Measurements from ENCODE around the gene ENO1.

DNA sequence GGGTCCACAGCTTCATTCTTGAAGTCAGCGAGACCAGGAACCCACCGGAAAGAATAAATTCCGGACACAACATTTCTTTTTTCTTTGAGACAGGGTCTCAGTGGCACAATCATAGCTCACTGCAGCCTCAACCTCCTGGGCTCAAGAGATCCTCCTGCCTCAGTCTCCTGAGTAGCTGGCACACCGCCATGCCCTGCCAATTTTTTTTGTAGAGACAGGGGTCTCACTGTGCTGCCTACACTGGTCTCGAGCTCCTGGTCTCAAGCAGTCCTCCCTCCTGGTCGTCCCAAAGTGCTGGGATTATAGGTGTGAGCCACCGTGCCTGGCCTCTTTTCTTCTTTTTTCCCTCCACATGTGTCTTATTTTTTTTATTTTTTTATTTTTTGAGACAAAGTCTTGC lies 20.6 kb upstream of the ENO1 start:
- no peak for TF ChIP-seq EGR1 (IDR thresholded peaks at IDR 0.05; ENCODE audit: low read depth in 2 of 2)
- TF ChIP-seq, protein P1, sequence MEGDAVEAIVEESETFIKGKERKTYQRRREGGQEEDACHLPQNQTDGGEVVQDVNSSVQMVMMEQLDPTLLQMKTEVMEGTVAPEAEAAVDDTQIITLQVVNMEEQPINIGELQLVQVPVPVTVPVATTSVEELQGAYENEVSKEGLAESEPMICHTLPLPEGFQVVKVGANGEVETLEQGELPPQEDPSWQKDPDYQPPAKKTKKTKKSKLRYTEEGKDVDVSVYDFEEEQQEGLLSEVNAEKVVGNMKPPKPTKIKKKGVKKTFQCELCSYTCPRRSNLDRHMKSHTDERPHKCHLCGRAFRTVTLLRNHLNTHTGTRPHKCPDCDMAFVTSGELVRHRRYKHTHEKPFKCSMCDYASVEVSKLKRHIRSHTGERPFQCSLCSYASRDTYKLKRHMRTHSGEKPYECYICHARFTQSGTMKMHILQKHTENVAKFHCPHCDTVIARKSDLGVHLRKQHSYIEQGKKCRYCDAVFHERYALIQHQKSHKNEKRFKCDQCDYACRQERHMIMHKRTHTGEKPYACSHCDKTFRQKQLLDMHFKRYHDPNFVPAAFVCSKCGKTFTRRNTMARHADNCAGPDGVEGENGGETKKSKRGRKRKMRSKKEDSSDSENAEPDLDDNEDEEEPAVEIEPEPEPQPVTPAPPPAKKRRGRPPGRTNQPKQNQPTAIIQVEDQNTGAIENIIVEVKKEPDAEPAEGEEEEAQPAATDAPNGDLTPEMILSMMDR (IDR thresholded peaks at IDR 0.05; ENCODE audit: low read depth, low read length, missing input control): no peak
- no peak for TF ChIP-seq YY1 (IDR thresholded peaks at IDR 0.05)
- TF ChIP-seq RAD21 (IDR thresholded peaks at IDR 0.05): no peak
- TF ChIP-seq, protein P2, sequence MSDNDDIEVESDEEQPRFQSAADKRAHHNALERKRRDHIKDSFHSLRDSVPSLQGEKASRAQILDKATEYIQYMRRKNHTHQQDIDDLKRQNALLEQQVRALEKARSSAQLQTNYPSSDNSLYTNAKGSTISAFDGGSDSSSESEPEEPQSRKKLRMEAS (IDR thresholded peaks at IDR 0.05): no peak
- TF ChIP-seq JUND (IDR thresholded peaks at IDR 0.05): no peak
- no peak for TF ChIP-seq HNF4G (IDR thresholded peaks at IDR 0.05)
- no peak for TF ChIP-seq NR2F2 (IDR thresholded peaks at IDR 0.05)
- TF ChIP-seq GABPA (IDR thresholded peaks at IDR 0.05 in 1 of 2, conservative IDR thresholded peaks at IDR 0.05 in 1 of 2): no peak
- no peak for TF ChIP-seq FOXA1 (IDR thresholded peaks at IDR 0.05)
- TF ChIP-seq, protein P3, sequence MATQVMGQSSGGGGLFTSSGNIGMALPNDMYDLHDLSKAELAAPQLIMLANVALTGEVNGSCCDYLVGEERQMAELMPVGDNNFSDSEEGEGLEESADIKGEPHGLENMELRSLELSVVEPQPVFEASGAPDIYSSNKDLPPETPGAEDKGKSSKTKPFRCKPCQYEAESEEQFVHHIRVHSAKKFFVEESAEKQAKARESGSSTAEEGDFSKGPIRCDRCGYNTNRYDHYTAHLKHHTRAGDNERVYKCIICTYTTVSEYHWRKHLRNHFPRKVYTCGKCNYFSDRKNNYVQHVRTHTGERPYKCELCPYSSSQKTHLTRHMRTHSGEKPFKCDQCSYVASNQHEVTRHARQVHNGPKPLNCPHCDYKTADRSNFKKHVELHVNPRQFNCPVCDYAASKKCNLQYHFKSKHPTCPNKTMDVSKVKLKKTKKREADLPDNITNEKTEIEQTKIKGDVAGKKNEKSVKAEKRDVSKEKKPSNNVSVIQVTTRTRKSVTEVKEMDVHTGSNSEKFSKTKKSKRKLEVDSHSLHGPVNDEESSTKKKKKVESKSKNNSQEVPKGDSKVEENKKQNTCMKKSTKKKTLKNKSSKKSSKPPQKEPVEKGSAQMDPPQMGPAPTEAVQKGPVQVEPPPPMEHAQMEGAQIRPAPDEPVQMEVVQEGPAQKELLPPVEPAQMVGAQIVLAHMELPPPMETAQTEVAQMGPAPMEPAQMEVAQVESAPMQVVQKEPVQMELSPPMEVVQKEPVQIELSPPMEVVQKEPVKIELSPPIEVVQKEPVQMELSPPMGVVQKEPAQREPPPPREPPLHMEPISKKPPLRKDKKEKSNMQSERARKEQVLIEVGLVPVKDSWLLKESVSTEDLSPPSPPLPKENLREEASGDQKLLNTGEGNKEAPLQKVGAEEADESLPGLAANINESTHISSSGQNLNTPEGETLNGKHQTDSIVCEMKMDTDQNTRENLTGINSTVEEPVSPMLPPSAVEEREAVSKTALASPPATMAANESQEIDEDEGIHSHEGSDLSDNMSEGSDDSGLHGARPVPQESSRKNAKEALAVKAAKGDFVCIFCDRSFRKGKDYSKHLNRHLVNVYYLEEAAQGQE (IDR thresholded peaks at IDR 0.05): no peak
- TF ChIP-seq, protein P4, sequence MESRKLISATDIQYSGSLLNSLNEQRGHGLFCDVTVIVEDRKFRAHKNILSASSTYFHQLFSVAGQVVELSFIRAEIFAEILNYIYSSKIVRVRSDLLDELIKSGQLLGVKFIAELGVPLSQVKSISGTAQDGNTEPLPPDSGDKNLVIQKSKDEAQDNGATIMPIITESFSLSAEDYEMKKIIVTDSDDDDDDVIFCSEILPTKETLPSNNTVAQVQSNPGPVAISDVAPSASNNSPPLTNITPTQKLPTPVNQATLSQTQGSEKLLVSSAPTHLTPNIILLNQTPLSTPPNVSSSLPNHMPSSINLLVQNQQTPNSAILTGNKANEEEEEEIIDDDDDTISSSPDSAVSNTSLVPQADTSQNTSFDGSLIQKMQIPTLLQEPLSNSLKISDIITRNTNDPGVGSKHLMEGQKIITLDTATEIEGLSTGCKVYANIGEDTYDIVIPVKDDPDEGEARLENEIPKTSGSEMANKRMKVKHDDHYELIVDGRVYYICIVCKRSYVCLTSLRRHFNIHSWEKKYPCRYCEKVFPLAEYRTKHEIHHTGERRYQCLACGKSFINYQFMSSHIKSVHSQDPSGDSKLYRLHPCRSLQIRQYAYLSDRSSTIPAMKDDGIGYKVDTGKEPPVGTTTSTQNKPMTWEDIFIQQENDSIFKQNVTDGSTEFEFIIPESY (IDR thresholded peaks at IDR 0.05): no peak
